Astrocyte of the spinal cord (primary cell): ENCODE results near the gene AGRN.
A peak's percentile ranks its signal among the peaks of the same experiment; 100 is the strongest.

Experiments
- DNase-seq: peaks from one replicate; pipeline ENCODE4 v3.0.0; 2011; ENCODE audit warnings: low read depth, low spot score
- H3K4me3 ChIP-seq: 2 replicates; pipeline ENCODE4 v1.5.1; 2011; ENCODE audit warnings: low read depth, mild to moderate bottlenecking, low read length, moderate library complexity
- CTCF ChIP-seq: IDR thresholded peaks from 2 replicates; pipeline ENCODE4 v1.5.1; 2012; ENCODE audit warnings: low read depth, mild to moderate bottlenecking, low read length, inconsistent platforms
- in situ Hi-C: cut with HindIII; loops from 2 replicates; pipeline ENCODE4 v1.10.0; 2017; ENCODE audit warnings: low sequenced_read_pairs

Gene AGRN

GRCh38 chr1:997993-998744 lies 21.8 kb upstream of the AGRN start:
- in situ Hi-C loops, result no loop called here
- TF ChIP-seq CTCF, result no peak
- no peak overlapping the region for H3K4me3 ChIP-seq
- DNase-seq, result no peak

- TF ChIP-seq CTCF, result no peak
- peak overlapping the region; percentile 21 for H3K4me3 ChIP-seq
- DNase-seq, result peak; percentile 38
- in situ Hi-C loops, result no loop called here
Observed at GRCh38 chr1:998745-998994, 21.2 kb upstream of the AGRN start.

- DNase-seq, result no peak
- no peak for TF ChIP-seq CTCF
- in situ Hi-C loops, result no loop called here
- H3K4me3 ChIP-seq, result peak overlapping the region; percentile 41
Observed at GRCh38 chr1:998995-999724, 20.8 kb upstream of the AGRN start.

GRCh38 chr1:999725-1000356 lies 20.1 kb upstream of the AGRN start, which contains the start of gene HES4:
TSS of gene HES4 (minus strand) at chr1:1000097. CDS start at chr1:999973, 124 bp downstream.
- DNase-seq, result peak; percentile 88
- TF ChIP-seq CTCF, result no peak
- in situ Hi-C loops, result no loop called here
- H3K4me3 ChIP-seq, result peak within 1 kb of the TSS; percentile 51

- no peak for TF ChIP-seq CTCF
- in situ Hi-C loops, result no loop called here
- DNase-seq, result peak; percentile 80
- peak overlapping the region; percentile 51 for H3K4me3 ChIP-seq
Observed at GRCh38 chr1:1000357-1001056, 19.4 kb upstream of the AGRN start.

- DNase-seq, result no peak
- TF ChIP-seq CTCF, result no peak
- H3K4me3 ChIP-seq, result peak overlapping the region; percentile 32
- in situ Hi-C loops, result no loop called here
Observed at GRCh38 chr1:1001057-1001783, 18.7 kb upstream of the AGRN start.
